ENCODE data around the gene HKDC1.

Gene HKDC1

DNA sequence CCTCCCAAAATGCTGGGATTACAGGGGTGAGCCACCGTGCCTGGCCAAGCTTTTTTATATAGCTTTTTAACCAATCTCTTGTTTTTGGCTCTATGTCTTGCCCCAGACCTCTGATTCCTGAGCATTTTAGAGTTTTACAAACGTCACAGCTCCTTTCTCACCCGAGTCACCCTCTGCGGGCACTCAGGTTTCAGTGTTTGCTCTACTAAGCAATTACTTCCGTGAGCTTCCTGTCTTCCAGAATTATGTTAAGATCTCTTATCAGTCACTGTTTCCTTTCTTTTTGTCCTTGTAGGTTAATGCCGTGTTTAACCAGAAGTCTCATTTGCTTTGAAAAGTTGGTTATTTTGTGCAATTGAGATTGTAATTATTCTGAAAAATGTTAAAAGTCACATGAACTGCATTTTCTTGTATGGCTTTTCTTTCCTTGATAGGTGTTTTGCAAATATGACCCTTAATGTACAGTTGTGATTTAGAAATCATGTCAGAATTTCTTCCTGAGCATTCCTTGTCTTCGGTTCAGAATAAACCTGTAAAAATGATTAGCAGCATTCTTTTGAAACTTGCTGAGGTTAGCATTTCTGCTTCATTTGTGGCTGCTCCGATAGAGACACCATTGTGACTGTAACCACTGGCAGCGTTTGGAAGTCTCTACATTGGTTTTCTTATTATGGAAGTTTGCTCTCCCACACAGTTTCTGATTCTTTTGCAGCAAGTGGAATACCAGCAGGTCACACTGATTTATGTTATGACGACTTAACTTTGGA is 4.5 kb upstream of the HKDC1 start:
- DNase-seq (ENCODE audit: low spot score), result no peak

DNA sequence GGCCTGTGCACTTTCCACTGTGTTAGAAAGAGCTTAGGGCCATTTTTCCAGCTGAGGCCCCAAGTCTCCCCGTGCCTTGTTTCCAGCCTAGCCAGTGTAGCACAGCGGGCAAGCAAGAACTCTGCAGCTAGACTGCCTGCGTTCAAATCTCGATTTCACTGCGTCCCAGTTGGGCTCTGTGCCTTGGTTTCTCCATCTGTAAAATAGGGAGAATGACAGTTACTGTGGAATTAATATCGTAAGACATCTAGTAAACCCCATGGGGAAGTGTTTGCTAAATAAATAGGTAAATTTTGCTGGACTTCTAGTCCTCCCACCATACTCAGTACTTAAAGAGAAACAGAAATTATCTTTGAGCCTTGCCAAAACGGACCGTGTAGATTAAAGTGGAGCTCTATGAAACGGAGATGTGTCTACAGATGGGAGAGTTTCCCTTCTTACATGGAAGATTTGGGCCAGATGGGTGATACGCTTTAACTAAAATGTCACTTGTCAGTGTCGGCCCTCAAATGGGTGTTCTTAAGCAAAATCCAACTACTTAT is 3.5 kb upstream of the HKDC1 start:
- DNase-seq (ENCODE audit: low spot score), result no peak

DNA sequence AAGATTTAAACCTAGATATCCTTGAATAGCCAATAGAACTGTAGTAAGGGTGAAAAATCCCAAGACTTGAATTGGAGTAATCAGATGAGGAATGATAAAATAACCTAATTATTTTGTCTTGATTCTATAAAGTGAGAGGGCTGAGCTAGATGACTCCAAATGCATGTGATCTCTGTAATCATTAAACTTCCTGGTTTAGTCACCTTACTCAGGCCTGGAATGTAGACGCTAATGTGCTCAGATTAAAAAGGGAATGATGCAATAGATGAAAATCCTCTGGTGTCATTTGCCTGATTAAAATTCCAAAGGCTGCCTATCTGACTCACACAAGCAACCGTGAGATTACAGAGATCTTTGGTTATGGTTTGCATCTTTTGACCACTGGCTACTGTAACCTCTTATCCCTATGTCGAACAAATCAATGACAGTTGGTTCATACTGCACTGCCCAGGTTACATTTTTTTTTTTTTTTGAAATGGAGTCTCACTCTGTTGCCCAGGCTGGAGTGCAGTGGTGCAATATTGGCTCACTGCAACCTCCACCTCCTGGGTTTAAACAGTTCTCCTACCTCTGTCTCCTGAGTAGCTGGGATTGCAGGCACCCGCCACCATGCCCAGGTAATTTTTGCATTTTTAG is 2.9 kb upstream of the HKDC1 start:
- DNase-seq (ENCODE audit: low spot score), result no peak

DNA sequence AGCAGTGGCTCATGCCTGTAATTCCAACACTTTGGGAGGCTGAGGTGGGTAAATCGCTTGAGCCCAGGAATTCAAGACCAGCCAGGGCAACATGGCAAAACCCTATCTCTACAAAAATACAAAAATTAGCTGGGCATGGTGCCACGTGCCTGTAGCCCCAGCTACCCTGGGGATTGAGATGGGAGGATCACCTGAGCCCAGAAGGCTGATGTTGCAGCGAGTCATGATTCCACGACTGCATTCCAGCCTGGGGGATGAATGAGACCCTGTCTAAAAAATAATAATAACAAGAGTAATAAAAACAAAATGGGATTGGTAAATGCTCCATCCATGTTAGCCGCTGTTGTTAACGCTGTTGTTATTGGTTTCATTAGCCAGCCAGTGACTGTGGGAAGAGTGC is 1.3 kb upstream of the HKDC1 start:
- no peak for DNase-seq (ENCODE audit: low spot score)

DNA sequence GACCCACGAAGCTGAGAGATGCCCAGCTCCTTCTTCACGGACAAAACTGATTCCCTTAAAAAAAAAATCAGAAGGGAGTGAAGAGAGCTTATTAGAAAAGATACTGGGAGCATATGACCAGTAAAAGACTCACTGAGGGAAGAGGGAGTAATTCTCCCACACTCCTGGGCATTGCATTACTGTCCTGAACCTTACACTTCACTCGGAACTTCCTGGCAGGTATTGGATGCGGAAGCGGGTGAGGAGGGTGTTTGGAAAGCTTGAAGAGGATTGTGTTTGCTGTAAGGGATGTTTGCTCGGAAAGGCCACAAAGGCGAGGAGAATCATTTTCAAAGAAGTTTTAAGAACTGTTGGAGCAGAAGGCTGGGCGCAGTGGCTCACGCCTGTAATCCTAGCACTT is 375 bp downstream of the HKDC1 start:
- DNase-seq (ENCODE audit: low spot score), result no peak

DNA sequence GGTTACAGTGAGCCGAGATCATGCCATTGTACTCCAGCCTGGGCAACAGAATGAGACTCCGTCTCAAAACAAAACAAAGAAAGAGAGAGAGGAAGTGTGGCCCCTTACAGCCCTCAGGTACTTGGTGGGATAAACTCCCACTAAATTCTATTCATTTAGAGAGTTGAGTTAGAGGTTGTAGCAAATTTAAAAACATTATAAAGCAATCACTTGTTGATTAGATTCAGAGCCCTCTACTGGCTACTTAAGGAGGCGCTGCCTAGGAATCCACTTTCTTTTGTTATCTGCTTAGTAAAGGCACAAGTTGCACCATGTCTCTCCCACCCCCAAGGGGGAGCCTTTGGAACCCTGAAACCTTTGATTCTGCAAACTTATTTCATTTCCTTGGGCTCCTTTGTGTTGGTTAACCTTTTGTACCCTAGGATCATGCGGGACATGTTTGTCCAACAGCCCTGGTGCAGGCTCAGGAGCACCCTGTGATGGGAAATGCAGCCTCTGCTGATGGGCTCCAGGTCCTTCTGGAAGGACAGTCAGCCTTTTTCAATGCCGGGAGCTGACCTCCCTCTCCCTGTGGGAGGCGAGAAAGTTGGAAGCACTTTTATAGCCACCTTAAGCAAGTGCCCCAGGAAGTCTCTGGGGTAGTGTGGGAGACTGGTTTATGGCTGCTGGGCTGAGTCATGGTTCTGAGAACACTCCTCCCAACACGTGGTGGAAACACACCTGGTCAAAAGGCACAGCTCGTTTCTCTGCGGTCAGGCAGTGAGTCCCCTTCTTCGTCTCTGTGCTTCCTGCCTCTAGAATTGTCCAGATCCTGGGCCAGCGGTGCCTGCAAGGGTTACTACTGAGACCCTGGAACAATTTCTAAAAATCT is 2.3 kb downstream of the HKDC1 start:
- no peak for DNase-seq (ENCODE audit: low spot score)

DNA sequence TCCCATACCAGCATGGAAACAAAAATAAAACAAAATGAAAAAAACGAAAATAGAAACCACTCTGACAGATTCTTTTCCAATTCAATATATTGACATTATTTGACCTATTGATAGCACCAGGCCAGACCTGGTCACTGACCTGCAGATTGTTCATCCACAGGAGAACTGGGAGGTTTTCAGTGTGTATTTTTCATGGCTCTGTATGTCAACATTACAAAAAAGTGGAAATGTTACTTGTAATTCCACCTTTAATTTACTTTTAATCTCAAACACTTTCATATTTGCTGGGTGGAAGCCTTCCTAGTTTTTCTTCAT is 2.9 kb downstream of the HKDC1 start:
- DNase-seq (ENCODE audit: low spot score), result no peak

DNA sequence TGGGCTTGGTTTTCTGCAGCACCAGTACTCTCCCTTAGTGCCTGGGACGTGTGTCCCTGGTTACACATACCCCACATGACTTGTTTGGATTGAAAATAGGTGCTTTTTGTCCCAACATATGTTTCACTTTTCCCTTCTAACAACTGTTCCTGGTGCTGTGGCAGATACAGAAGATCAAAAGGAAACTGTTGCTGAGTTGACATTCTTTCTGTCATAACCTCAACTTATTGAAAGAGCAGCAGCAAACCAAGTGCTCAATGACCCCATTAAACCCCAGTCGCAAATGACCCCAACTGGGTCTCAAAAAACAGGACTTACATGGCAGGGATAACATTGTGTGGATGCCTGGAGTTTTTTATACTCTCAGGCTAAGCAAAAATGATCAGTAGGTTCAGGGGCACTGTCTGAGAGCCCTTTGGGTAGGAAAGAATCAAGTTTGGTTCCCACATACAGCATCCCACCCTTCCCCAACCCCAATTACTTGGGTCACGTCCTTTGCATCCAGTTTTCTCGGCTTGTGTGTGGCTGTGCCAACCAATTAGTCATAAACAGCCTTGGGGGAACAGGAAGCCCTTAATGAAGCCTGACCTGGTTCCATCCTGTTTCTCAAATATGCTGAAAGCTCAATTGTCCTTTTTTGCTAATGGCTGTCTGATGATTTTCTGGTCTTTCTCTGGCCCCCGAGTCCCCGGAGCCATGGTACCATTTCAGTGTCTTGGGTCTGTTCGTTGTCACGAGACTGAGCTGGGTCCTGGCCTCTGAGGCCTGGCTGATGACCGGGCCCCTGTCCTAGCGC is 4.9 kb downstream of the HKDC1 start:
- DNase-seq (ENCODE audit: low spot score), result no peak

DNA sequence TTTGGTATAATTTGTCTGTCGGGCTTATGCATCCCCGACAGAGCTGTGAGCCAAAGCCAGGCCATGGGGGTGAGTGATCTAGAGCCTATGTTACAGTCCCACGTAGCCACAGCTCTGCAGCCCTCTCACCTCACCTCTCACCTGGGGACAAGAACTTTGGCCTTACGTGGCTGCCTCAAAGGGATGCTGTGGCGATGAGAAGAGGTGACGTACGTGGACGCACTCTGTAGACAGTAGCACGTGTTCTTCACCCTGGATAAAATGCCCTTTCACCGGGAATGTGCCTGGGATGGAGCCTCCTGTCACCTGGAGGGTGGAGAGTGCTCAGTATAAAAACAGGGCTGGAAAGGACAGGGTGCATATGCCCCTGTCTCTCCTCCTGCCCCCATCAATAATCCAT is 5.5 kb downstream of the HKDC1 start:
- no peak for DNase-seq (ENCODE audit: low spot score)

DNA sequence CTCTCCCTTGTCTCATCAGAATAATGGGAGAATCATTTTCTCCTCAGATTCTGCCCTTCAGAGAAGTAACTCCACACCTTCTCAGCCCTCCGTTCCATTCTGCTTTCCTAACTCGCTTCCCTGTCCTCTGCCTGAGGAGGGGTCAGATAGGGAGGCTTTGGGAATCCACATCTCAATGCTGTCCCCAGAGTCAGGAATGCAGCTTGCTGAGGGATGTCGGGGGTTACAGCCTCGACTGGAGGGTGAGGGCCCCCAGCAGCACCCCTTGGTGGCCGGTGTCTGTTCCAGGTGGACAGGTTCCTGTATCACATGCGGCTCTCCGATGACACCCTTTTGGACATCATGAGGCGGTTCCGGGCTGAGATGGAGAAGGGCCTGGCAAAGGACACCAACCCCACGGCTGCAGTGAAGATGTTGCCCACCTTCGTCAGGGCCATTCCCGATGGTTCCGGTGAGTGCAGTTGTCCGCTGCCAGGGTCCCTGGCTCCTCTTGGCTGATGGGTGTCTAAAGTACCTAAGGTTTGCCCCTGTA is 6.9 kb downstream of the HKDC1 start:
- no peak for DNase-seq (ENCODE audit: low spot score)

DNA sequence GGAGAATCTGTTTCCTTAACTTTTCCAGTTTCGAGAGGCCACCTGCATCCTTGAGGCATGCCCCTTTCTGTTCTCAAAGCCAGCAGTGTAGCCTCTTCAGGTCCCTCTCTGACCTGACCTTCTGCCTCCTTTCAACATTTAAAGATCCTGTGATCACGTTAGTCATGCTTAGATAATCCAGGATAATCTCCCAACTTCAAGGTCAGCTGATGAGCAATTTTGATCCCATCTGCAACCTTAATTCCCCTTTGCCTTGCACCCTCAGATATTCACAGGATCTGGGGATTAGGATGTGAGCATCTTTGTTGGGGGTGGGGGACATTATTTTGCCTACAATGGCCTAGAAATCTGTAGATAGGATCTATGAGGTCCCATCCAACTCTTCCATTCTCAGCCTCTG is 8.0 kb downstream of the HKDC1 start:
- no peak for DNase-seq (ENCODE audit: low spot score)

DNA sequence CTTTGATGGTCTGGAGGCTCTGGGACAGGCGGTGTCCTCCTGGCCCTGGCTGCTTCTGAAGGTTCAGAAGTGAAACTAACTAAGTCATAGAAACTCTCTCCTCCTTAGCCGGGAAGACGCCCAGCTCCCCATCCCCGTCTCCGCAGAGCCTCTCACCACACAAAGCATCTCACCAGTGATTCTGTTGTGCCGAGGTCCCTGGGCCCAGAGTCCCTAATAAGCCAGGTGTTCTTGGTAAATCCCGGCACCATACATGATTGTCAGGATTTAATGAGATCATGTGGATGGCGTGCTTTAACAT is 9.4 kb downstream of the HKDC1 start:
- DNase-seq (ENCODE audit: low spot score), result no peak

DNA sequence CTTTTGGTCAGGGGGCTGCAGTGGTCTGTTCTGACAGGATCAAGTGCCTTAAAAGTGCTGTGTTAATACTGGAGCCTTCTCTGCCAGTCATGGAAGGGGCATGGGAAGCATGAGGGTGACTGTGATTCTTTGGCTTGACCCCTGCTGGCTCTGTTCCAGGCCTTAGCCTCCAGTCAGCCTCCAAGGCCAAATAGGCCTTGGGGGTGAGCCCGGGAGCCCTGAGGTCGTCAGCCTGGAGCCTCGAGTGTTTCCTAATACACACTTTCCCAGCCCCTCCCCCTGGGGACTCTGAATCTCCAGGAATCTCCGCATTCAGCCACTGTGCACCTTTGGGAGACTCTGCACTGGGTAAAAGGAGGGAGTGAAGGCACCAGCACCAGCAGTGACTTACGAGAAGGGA is 10.0 kb downstream of the HKDC1 start:
- DNase-seq (ENCODE audit: low spot score), result no peak

DNA sequence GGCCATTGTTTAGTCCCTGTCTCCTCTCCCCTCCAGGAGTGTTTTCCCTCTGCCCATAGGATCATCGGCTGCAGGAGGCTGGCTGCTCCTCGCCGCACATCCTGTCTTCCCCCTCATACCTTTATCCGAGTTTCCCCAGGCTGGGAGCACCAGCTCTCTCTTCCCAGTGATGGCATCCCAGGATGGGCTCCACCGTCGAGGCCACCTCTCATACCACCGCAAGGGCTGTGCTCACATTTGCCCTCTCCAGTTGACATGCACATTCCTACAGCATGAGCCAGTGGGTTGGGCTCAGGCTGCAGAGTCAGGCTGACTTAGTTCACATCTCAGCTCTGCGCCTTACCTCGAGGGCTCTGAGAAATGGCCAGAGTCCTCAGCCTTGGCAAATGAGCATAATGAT is 12.1 kb downstream of the HKDC1 start:
- DNase-seq (ENCODE audit: low spot score), result no peak

DNA sequence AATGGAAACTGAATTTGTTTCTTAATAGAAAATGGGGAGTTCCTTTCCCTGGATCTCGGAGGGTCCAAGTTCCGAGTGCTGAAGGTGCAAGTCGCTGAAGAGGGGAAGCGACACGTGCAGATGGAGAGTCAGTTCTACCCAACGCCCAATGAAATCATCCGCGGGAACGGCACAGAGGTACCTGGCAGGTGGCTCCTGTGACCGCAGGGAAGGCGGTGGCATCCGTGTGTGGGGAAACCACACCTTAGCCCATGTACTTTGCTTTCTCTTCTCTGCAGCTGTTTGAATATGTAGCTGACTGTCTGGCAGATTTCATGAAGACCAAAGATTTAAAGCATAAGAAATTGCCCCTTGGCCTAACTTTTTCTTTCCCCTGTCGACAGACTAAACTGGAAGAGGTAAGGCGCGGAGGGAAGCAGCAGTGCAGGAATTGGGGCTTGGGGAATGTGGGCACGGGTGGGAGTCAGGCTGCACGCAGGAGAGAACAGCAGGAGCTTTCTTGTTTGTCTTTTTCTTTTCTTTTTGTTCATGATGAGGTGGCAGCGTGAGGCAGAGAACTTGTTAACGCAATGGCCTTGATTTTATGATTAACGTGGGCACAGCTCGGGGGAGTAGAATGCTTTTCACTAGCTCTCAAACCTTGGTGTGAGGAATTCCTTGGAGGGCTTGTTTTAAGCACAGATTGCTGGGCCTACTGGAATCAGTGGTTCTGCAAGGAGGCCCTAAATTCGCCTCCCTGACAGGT is 12.8 kb downstream of the HKDC1 start:
- no peak for DNase-seq (ENCODE audit: low spot score)

DNA sequence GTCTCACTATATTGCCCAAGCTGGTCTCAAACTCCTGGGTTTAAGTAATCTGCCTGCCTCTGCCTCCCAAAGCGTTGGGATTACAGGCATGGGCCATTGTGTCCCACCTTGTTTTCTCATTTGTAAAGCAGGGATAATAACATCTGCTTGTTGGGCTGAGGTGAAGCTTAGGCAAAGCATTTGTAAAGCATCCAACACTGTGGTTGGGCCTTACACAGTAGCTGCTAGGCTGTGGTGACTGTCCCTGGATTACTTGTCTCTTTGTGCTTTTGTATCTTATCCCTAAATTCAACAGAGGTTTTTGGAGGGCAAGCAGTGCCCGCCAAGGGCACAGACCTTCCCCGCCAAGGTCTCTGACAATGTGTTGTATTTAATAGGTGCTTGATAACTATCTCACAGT is 14.3 kb downstream of the HKDC1 start:
- DNase-seq (ENCODE audit: low spot score), result no peak

DNA sequence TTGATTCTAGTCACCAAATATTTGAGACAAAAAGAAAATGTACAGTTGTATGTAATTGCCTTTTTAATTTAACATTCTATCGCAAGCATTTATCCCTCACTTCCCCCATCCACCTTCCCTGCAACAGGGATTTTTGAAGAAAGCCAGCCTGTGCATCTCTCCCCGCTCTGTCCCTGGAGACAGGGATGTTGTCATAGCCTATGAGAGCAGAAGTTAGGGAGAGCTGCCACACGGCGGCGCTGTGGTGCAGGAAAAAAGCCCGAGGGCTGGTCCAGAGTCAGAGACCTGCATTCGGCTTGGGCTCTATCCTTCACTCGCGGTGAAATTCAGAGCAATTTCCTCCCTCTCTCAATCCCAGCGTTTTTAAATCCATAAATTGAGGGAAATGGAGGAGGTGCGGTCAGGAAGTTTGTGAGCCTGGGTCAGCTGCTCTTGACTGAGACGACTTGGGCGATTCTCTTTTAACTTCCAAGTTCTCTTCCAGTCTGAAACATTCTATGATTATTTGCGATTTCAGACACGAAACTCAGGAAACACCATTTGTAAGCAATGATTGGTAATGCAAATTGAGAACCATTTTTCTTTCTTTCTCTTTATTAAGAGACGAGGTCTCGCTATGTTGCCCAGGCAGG is 17.5 kb downstream of the HKDC1 start:
- peak; percentile 71 for DNase-seq (ENCODE audit: low spot score)

DNA sequence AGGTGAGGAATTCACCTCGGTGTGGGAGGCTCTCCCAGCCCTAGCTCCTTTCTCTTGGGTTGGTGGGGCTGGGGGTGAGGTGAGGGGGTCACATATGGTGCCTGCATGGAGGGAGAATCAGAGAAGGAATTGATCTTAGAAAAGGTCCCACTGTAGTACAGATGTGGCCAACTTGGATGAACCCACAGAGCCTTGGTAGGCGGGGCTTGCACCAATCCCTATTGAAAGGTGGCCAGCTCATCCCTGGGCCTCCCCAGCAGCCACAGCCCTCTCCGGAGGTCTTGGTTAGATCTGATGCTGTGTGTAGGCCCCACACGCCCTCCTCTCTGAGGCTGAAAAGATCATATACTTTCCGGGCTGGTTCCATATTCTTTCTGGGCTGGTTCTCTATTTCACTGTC is 19.0 kb downstream of the HKDC1 start:
- DNase-seq (ENCODE audit: low spot score), result no peak

DNA sequence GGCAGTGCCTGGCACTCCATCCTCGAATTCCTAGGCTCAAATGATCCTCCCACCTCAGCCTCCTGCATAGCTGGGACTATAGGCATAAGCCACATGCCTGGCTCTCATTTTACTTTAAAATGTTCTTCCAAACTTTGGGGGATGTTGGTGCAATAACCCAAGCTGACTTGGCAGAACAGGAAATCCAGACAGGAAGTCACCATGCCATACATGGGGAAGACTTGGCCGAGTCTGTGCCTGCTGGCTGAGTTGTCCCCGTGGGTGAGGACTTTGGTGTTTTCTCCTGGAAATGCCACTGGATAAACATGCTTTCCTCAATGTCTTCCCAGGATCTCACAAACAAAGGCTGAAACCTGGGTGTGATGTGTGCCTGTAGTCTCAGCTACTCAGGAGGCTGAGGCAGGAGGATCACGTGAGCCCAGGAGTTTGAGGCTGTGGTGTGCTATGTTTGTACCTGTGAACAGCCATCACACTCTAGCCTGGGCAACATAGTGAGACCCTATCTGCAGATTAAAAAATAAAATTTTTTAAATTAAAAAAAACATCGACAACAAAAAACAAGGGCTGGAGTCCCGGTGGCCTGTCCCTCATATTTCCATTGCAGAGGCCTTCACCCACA is 19.8 kb downstream of the HKDC1 start:
- no peak for DNase-seq (ENCODE audit: low spot score)

DNA sequence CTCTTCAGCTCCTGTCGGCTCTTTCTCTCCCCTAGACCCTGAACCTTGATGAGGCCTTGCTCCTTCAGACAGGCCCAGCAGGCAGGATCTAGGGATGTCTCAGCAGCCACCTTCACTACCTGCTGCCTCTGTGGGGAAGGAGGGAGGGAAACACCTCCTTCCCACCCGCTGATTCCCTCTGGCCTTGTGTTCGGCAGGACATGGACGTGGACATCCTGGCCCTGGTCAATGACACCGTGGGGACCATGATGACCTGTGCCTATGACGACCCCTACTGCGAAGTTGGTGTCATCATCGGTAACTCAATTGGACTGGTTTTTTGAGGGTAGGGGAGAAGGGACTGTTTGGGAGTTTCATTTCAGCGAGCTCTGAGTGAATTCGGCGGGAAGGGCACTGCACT is 20.3 kb downstream of the HKDC1 start:
- DNase-seq (ENCODE audit: low spot score), result no peak

Measured in putamen (tissue), 1 donor.